ENCODE measurements around the gene KTN1.

Gene KTN1

GRCh38 chr14:55609681-55610080, 29.7 kb downstream of the KTN1 start:
- TF ChIP-seq CTCF (IDR thresholded peaks at IDR 0.05; ENCODE audit: low read length) (no peak), EZH2 (IDR thresholded peaks at IDR 0.05; ENCODE audit: borderline replicate concordance, low read length) (no peak)
- Histone ChIP-seq H3K27ac (ENCODE audit: low read depth, low read length, poor library complexity, severe bottlenecking) (no peak overlapping the region), H3K4me3 (ENCODE audit: low read depth, low read length, poor library complexity, severe bottlenecking) (no peak overlapping the region), H2AFZ (ENCODE audit: low read length) (no peak overlapping the region), H3K9me2 (ENCODE audit: low read depth, low read length) (no peaks in the 10 kb centered on the region; the same call in 1 of the 2 replicates), H3K27me3 (ENCODE audit: insufficient read depth, low read length) (no peaks in the 10 kb centered on the region), H3K79me2 (ENCODE audit: insufficient read depth, low read length) (peaks cover 50% of the 10 kb centered on the region), H3K4me1 (ENCODE audit: insufficient read depth, low read length, severe bottlenecking) (peaks cover 6% of the 10 kb centered on the region), H3K9ac (ENCODE audit: low read length) (no peak overlapping the region), H4K20me1 (ENCODE audit: insufficient read depth, low read length) (no peaks in the 10 kb centered on the region), H3K36me3 (ENCODE audit: insufficient read depth, low read length) (peaks cover 19% of the 10 kb centered on the region; the same call in 1 of the 2 replicates), H3K9me3 (ENCODE audit: low read length) (no peaks in the 10 kb centered on the region), H3K4me2 (ENCODE audit: low read length) (no peak overlapping the region), H3F3A (ENCODE audit: insufficient read depth, low read length) (no peaks in the 10 kb centered on the region)

DNA sequence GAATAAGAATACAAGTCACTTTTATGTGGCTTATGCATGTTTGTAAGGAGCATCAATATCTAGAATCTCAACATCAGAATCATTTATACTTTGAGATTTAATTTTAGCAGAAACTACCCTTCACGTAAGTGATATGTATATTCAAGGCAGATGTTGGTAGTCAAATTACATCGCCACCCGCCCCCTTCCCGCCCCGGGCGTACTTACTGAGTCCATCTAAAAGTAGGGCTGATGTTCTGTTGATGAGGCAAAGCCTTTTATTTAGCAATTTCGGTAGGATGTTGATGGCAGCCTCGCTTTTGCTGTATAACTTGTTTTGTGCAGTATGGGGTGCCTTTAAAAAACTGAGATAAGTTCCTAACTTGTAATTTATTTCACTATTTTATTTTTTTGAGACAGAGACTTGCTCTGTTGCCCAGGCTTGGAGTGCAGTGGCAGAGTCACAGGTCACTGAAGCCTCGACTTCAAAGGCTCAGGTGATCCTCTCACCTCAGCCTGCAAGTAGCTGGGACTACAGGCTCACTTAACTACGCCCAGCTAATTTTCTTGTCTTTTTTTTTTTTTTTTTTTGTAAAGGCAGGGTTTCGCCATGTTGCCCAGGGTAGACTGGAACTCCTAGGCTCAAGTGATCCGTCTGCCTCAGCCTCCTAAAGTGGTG, 30.8 kb downstream of the KTN1 start:
- Histone ChIP-seq H4K20me1 (ENCODE audit: insufficient read depth, low read length) (no peaks in the 10 kb centered on the region), H3K4me3 (ENCODE audit: low read depth, low read length, poor library complexity, severe bottlenecking) (no peak overlapping the region), H3K79me2 (ENCODE audit: insufficient read depth, low read length) (peaks cover 39% of the 10 kb centered on the region), H2AFZ (ENCODE audit: low read length) (no peak overlapping the region), H3F3A (ENCODE audit: insufficient read depth, low read length) (no peaks in the 10 kb centered on the region), H3K36me3 (ENCODE audit: insufficient read depth, low read length) (peaks cover 24% of the 10 kb centered on the region; the same call in 1 of the 2 replicates), H3K27me3 (ENCODE audit: insufficient read depth, low read length) (no peaks in the 10 kb centered on the region), H3K9ac (ENCODE audit: low read length) (no peak overlapping the region), H3K9me2 (ENCODE audit: low read depth, low read length) (no peaks in the 10 kb centered on the region; the same call in 1 of the 2 replicates), H3K9me3 (ENCODE audit: low read length) (no peaks in the 10 kb centered on the region), H3K4me1 (ENCODE audit: insufficient read depth, low read length, severe bottlenecking) (peaks cover 6% of the 10 kb centered on the region), H3K4me2 (ENCODE audit: low read length) (no peak overlapping the region), H3K27ac (ENCODE audit: low read depth, low read length, poor library complexity, severe bottlenecking) (no peak overlapping the region)
- TF ChIP-seq EZH2 (IDR thresholded peaks at IDR 0.05; ENCODE audit: borderline replicate concordance, low read length) (no peak), CTCF (IDR thresholded peaks at IDR 0.05; ENCODE audit: low read length) (no peak)

DNA sequence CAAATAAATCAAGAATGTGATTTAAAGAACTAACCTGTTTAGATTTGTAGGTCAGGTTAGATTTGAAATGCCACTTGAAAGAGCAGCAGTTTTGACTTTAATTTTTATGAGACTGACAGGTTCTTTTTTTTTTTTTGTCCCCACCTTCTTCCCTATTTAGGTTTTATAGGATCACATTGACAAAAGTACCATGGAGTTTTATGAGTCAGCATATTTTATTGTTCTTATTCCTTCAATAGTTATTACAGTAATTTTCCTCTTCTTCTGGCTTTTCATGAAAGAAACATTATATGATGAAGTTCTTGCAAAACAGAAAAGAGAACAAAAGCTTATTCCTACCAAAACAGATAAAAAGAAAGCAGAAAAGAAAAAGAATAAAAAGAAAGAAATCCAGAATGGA, 31.9 kb downstream of the KTN1 start:
- Histone ChIP-seq H3K36me3 (ENCODE audit: insufficient read depth, low read length) (peaks cover 34% of the 10 kb centered on the region), H3K4me3 (ENCODE audit: low read depth, low read length, poor library complexity, severe bottlenecking) (no peak overlapping the region), H3K4me2 (ENCODE audit: low read length) (no peak overlapping the region), H4K20me1 (ENCODE audit: insufficient read depth, low read length) (no peaks in the 10 kb centered on the region), H3K79me2 (ENCODE audit: insufficient read depth, low read length) (peaks cover 28% of the 10 kb centered on the region), H3K9ac (ENCODE audit: low read length) (no peak overlapping the region), H3K9me3 (ENCODE audit: low read length) (no peaks in the 10 kb centered on the region), H2AFZ (ENCODE audit: low read length) (no peak overlapping the region), H3K27me3 (ENCODE audit: insufficient read depth, low read length) (no peaks in the 10 kb centered on the region), H3F3A (ENCODE audit: insufficient read depth, low read length) (no peaks in the 10 kb centered on the region), H3K4me1 (ENCODE audit: insufficient read depth, low read length, severe bottlenecking) (peaks cover 6% of the 10 kb centered on the region), H3K9me2 (ENCODE audit: low read depth, low read length) (no peaks in the 10 kb centered on the region; the same call in 1 of the 2 replicates), H3K27ac (ENCODE audit: low read depth, low read length, poor library complexity, severe bottlenecking) (no peak overlapping the region)
- TF ChIP-seq CTCF (IDR thresholded peaks at IDR 0.05; ENCODE audit: low read length) = no peak
- TF ChIP-seq EZH2 (IDR thresholded peaks at IDR 0.05; ENCODE audit: borderline replicate concordance, low read length) = no peak

All from OCI-LY1 (cell line).